ENCODE results near the gene MUS81.

Gene MUS81

DNA sequence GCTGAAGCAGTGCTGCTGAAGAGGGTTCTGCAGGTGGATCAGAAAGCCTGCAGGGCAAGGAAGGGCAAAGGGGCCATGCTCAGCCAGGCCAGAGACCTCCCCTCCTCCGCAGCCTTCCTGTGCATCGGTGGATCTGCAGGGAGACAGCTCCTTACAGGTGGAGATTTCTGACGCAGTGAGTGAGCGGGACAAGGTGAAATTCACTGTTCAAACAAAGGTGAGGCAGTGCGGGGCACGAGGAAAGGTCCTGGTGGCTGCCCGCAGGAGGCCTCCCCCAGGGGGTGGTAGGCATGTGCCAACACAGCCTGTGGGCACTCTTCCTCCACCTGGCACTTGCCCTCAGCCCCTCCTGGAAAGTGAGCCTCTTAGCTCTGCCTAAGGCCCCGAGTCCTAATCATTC lies 10.9 kb upstream of the MUS81 start:
- H3K27ac ChIP-seq (ENCODE audit: low read depth, low read length) = no peak overlapping the region
- H3K4me1 ChIP-seq (ENCODE audit: insufficient read depth, low read length) = no peaks in the 10 kb centered on the region
- no peak overlapping the region for H3K9ac ChIP-seq (ENCODE audit: low read depth, low read length)
- peaks cover 22% of the 10 kb centered on the region for H3K36me3 ChIP-seq (ENCODE audit: insufficient read depth, low read length)
- no peaks in the 10 kb centered on the region for H3K27me3 ChIP-seq (ENCODE audit: insufficient read depth, low read length)
- WGBS = 74% methylated on average over 8 of the region's 8 CpGs
- H3K4me3 ChIP-seq (ENCODE audit: low read length) = no peak overlapping the region
- H3K9me3 ChIP-seq (ENCODE audit: insufficient read depth, low read depth, low read length) = no peaks in the 10 kb centered on the region

DNA sequence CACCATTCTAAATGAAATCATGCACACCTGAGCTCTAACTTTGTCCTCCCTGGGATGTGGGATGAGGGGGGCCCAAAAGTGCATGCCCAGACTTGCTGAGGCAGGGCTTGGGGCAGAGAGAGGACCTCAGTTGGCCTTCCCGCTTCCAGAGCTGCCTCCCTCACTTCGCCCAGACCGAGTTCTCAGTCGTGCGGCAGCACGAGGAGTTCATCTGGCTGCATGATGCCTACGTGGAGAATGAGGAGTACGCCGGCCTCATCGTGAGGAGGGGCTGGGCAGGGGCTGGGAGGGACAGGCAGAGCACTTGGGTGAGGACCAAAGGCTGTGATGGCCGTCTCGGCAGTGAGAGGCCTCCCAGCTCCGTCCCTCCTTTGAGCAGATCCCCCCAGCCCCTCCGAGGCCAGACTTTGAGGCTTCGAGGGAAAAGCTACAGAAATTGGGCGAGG lies 10.4 kb upstream of the MUS81 start:
- peaks cover 27% of the 10 kb centered on the region for H3K36me3 ChIP-seq (ENCODE audit: insufficient read depth, low read length)
- no peak overlapping the region for H3K9ac ChIP-seq (ENCODE audit: low read depth, low read length)
- H3K27ac ChIP-seq (ENCODE audit: low read depth, low read length) = no peak overlapping the region
- no peaks in the 10 kb centered on the region for H3K4me1 ChIP-seq (ENCODE audit: insufficient read depth, low read length)
- H3K27me3 ChIP-seq (ENCODE audit: insufficient read depth, low read length) = no peaks in the 10 kb centered on the region
- no peak overlapping the region for H3K4me3 ChIP-seq (ENCODE audit: low read length)
- WGBS = 72% methylated on average over 16 of the region's 16 CpGs
- no peaks in the 10 kb centered on the region for H3K9me3 ChIP-seq (ENCODE audit: insufficient read depth, low read depth, low read length)

DNA sequence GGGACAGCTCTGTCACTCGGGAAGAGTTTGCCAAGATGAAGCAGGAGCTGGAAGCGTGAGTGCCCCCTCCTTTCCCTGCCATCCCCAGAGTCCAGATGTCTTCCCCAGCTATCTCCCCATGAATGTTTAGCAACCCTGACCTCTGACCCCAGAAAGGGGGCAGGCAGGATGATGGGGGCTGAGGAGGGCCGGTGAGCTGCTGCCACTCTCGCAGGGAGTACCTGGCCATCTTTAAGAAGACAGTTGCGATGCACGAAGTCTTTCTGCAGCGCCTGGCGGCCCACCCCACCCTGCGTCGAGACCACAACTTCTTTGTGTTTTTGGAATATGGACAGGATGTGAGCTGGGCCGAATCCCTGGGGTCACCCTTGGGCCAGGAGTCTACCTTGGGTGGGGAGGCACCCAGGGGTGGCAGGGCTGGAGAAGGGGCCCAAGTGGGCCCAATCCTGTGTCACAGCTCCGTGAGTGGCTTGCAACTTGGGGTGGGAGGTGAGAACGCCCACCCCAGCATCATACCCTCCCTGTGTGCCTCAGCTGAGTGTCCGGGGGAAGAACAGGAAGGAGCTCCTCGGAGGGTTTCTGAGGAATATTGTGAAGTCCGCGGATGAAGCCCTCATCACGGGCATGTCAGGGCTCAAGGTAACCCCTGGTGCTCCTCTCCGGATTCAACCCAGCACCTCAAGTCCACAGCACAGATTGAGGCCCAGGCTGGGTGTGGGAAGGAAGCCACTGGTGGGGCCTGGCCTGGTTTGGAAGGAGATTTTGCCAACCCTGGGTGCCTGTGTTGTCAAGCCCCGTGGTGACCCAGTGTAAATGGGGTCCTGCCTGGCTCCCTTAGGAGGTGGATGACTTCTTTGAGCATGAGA lies 9.8 kb upstream of the MUS81 start:
- Histone ChIP-seq H3K27ac (ENCODE audit: low read depth, low read length) (no peak overlapping the region), H3K27me3 (ENCODE audit: insufficient read depth, low read length) (no peaks in the 10 kb centered on the region), H3K4me1 (ENCODE audit: insufficient read depth, low read length) (no peaks in the 10 kb centered on the region), H3K36me3 (ENCODE audit: insufficient read depth, low read length) (peaks cover 33% of the 10 kb centered on the region), H3K4me3 (ENCODE audit: low read length) (no peak overlapping the region), H3K9ac (ENCODE audit: low read depth, low read length) (no peak overlapping the region), H3K9me3 (ENCODE audit: insufficient read depth, low read depth, low read length) (no peaks in the 10 kb centered on the region)
- WGBS = 91% methylated on average over 19 of the region's 20 CpGs

DNA sequence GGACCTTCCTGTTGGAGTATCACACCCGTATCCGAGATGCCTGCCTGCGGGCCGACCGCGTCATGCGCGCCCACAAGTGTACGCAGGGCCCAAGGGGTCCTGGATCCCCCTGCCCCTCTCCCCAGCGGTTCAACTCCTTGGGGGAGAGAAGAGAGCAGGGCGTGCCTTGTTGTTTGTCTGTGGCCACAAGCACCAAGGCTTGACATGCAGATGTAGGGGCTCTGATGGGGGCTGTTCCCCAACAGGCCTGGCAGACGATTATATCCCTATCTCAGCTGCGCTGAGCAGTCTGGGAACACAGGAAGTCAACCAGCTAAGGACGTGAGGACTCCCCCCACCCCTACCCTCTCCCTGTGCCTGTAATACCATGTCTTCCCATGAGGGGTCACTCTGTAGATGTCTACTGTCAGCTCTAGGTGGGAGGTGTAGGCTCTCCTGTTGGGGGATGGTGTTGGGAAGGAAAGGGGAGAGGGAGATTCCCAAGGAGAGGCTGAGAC lies 9.1 kb upstream of the MUS81 start:
- no peaks in the 10 kb centered on the region for H3K9me3 ChIP-seq (ENCODE audit: insufficient read depth, low read depth, low read length)
- H3K4me3 ChIP-seq (ENCODE audit: low read length) = no peak overlapping the region
- H3K4me1 ChIP-seq (ENCODE audit: insufficient read depth, low read length) = no peaks in the 10 kb centered on the region
- WGBS = 89% methylated on average over 14 of the region's 14 CpGs
- no peak overlapping the region for H3K9ac ChIP-seq (ENCODE audit: low read depth, low read length)
- H3K36me3 ChIP-seq (ENCODE audit: insufficient read depth, low read length) = peaks cover 40% of the 10 kb centered on the region
- no peak overlapping the region for H3K27ac ChIP-seq (ENCODE audit: low read depth, low read length)
- no peaks in the 10 kb centered on the region for H3K27me3 ChIP-seq (ENCODE audit: insufficient read depth, low read length)

DNA sequence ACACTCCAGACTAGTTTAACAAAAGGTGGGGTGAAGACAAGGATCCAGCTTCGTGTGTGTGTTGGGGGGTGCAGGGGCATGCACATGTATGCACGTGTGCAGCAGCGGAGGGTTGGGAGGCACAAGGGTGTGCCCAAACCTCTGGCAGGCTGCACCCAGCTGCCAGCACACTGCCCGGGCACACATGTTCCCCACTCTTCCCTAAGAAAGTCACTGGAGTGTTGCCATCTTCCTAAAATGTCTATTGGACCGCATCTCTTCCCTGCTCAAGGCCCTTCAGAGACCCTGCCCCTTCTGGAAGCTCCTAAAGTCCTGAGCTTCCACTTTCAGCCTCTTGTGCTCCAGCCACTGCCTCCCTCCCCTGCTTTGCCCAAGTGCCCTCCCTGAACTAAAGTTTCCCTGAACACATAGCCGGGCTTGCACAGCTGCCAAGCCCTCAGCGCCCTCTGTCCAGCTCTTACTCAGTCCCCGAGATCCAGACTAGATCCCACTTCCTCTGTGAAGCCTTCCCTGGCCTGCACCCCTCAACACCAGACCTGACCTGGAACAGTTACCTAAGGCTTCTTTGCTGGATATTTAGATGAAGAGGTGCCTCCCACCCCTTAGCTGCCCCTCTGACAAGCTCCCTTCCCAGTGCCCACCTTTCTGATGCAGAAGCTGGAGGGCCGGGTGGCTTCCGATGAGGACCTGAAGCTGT lies 8.3 kb upstream of the MUS81 start:
- Histone ChIP-seq H3K9ac (ENCODE audit: low read depth, low read length) (no peak overlapping the region), H3K27ac (ENCODE audit: low read depth, low read length) (no peak overlapping the region; the same call in 1 of the 2 replicates), H3K36me3 (ENCODE audit: insufficient read depth, low read length) (peaks cover 46% of the 10 kb centered on the region), H3K27me3 (ENCODE audit: insufficient read depth, low read length) (no peaks in the 10 kb centered on the region), H3K9me3 (ENCODE audit: insufficient read depth, low read depth, low read length) (no peaks in the 10 kb centered on the region), H3K4me3 (ENCODE audit: low read length) (no peak overlapping the region), H3K4me1 (ENCODE audit: insufficient read depth, low read length) (no peaks in the 10 kb centered on the region; the same call in 1 of the 2 replicates)
- 90% methylated on average over 10 of the region's 10 CpGs for WGBS

DNA sequence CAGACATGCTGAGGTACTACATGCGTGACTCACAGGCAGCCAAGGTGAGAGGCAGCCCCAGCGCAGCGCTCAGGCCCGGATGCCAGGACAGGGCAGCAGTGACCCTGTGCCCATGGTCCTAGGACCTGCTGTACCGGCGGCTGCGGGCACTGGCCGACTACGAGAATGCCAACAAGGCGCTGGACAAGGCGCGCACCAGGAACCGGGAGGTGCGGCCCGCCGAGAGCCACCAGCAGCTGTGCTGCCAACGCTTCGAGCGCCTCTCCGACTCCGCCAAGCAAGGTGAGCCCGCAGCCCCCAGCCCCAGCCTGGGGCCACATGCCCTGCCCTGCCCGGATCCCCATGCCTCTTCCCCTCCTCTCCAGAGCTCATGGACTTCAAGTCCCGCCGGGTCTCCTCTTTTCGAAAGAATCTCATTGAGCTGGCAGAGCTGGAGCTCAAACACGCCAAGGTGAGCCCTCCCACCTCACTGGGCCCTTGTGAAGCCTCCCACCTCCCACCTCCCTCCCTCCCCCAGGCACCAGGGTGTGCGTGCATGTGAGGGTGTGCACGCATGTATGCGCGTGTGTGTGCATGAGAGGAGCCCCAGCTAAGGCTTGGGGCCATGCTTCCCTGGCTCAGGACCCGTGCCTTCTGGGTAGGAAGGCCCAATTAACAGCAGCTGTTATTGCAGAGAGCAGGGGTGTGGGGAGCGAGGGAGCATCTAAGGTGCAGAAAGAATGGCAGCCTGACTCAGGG lies 7.6 kb upstream of the MUS81 start:
- H3K36me3 ChIP-seq (ENCODE audit: insufficient read depth, low read length) = peaks cover 46% of the 10 kb centered on the region
- WGBS = 95% methylated on average over 33 of the region's 33 CpGs
- no peak overlapping the region for H3K9ac ChIP-seq (ENCODE audit: low read depth, low read length)
- no peaks in the 10 kb centered on the region for H3K27me3 ChIP-seq (ENCODE audit: insufficient read depth, low read length)
- no peaks in the 10 kb centered on the region; the same call in 1 of the 2 replicates for H3K4me1 ChIP-seq (ENCODE audit: insufficient read depth, low read length)
- H3K9me3 ChIP-seq (ENCODE audit: insufficient read depth, low read depth, low read length) = no peaks in the 10 kb centered on the region
- H3K27ac ChIP-seq (ENCODE audit: low read depth, low read length) = no peak overlapping the region; the same call in 1 of the 2 replicates
- no peak overlapping the region for H3K4me3 ChIP-seq (ENCODE audit: low read length)

DNA sequence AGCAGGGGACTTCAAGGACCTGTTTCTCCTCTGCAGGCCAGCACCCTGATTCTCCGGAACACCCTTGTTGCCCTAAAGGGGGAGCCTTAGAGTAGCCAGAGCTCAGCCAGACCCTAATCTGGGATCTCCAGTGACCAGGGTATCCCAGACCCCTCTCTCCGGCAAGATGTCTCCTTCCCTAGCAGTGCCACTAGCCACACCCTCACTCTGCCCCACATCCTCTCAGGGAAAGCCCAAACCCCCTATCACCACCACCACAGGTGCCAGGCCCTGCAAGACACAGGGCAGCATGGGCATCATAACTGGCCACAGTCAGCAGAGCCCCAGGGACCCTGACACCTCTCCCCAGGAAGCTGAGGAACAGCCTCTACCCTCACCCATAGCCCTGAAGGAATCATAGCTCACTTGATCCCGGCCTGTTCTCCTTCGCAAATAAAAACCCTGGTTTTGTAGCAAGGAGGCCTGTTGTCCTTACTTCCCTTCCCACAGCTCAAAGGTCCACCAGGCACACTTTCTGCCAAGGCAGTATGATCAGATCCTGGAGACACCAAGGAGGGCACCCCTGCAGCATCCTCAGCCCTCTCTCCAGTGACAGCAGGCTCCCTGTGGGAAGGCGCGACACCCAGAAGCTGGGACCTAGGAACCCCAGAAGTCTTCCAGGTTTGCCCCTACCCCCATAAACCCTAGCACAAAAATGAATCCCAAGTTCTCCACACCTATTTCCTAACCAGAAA lies 6.8 kb upstream of the MUS81 start:
- WGBS = 93% methylated on average over 6 of the region's 6 CpGs
- Histone ChIP-seq H3K4me3 (ENCODE audit: low read length) (no peak overlapping the region), H3K27me3 (ENCODE audit: insufficient read depth, low read length) (no peaks in the 10 kb centered on the region), H3K9me3 (ENCODE audit: insufficient read depth, low read depth, low read length) (no peaks in the 10 kb centered on the region), H3K27ac (ENCODE audit: low read depth, low read length) (no peak overlapping the region), H3K36me3 (ENCODE audit: insufficient read depth, low read length) (peaks cover 46% of the 10 kb centered on the region), H3K4me1 (ENCODE audit: insufficient read depth, low read length) (no peaks in the 10 kb centered on the region; the same call in 1 of the 2 replicates), H3K9ac (ENCODE audit: low read depth, low read length) (no peak overlapping the region)

DNA sequence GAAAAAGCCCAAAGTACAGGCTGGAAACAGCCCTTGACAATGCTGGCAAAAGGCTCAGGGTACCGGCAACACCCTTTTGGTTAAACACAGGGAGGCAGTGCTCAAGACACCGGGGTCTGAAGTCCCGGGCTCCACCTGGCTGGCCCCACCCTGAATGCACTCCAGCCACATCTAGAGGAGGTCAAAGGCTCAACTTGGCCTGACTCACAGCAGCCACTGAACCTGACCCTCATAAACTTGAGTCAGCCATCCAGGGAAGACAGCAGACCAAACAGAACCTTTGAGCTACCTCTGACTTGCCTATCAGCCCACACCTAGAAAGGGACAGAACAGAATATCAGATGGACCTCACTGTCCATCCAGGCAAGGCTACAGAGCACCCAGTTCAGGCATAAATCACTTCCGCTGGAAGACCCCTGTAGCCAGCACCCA lies 6.1 kb upstream of the MUS81 start:
- Histone ChIP-seq H3K9me3 (ENCODE audit: insufficient read depth, low read depth, low read length) (no peaks in the 10 kb centered on the region), H3K4me3 (ENCODE audit: low read length) (no peak overlapping the region), H3K27me3 (ENCODE audit: insufficient read depth, low read length) (no peaks in the 10 kb centered on the region), H3K27ac (ENCODE audit: low read depth, low read length) (no peak overlapping the region; the same call in 1 of the 2 replicates), H3K36me3 (ENCODE audit: insufficient read depth, low read length) (peaks cover 46% of the 10 kb centered on the region), H3K9ac (ENCODE audit: low read depth, low read length) (no peak overlapping the region), H3K4me1 (ENCODE audit: insufficient read depth, low read length) (no peaks in the 10 kb centered on the region; the same call in 1 of the 2 replicates)
- WGBS = 95% methylated on average over 4 of the region's 4 CpGs

DNA sequence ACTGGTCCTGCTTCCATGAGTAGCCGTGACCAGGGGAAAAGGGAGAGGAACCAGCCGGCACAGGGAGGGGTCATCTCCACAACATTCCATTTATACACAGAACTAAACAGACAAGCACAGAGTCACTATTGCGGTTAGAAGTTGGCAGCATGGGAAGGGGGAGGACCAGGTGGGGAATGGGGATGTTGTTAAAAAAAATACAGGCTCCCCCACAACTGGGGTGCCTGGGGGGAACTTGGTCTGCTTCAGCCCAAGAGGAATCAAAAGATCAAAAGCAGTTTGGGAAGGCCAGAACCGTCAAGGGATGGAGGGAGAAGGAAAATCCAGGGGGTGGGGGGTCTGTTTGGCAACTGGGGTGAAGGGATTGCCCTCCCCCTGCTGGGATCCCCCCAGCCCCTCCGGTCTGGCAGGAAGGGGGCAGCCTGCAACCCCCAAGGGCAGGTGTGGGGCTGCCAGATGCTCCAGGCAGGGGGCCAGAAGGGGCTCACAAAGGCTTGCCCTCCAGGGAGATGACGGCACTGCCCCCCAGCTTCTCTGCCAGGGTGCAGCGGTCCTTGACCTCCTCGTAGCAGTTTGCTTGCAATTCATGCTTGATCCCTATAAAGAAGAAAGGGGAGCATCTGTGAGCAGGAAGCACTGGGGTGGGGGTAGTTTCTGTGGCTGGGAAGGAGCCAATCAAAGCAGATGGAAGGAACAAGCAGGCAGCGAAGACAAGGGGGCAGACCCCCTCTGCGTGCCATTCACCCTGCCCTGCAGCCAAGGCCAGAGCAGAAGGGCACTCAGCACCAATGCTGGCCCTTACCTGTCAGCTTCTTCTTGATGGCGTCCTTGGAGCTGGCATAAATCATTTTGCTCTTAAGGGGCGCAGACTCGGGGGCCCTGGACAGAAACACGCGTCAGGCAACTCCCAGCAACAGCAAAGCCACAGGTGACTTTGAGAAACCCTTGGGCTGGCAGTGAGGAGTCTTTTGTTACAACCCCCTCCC lies 5.1 kb upstream of the MUS81 start:
- Histone ChIP-seq H3K4me3 (ENCODE audit: low read length) (no peak overlapping the region), H3K36me3 (ENCODE audit: insufficient read depth, low read length) (peaks cover 46% of the 10 kb centered on the region), H3K27ac (ENCODE audit: low read depth, low read length) (no peak overlapping the region; the same call in 1 of the 2 replicates), H3K4me1 (ENCODE audit: insufficient read depth, low read length) (no peaks in the 10 kb centered on the region; the same call in 1 of the 2 replicates), H3K9me3 (ENCODE audit: insufficient read depth, low read depth, low read length) (no peaks in the 10 kb centered on the region), H3K27me3 (ENCODE audit: insufficient read depth, low read length) (no peaks in the 10 kb centered on the region), H3K9ac (ENCODE audit: low read depth, low read length) (no peak overlapping the region)
- WGBS = 95% methylated on average over 14 of the region's 15 CpGs

Measured in HUES64 (cell line).